IPS-15b (cell line): ENCODE results near the gene CAMK2N1.
"Not testable (repeated sequence)": the region's sequence is repeated elsewhere in the genome, so short reads cannot be mapped to it uniquely, and the experiment has no call there.

ENCODE experiments used
- H3K27me3 ChIP-seq: one replicate; pipeline ENCODE4 v1.6.1; 2013; ENCODE audit warnings: low read length; ENCODE audit not compliant: control insufficient read depth, insufficient read depth
- H3K36me3 ChIP-seq: one replicate; pipeline ENCODE4 v1.6.1; 2013; ENCODE audit warnings: low read length; ENCODE audit not compliant: control insufficient read depth, insufficient read depth
- H3K4me1 ChIP-seq: one replicate; pipeline ENCODE4 v1.6.1; 2013; ENCODE audit warnings: mild to moderate bottlenecking, low read length; ENCODE audit not compliant: control insufficient read depth, insufficient read depth
- H3K4me3 ChIP-seq: one replicate; pipeline ENCODE4 v1.5.1; 2013; ENCODE audit warnings: low read depth, low read length
- H3K9ac ChIP-seq: one replicate; pipeline ENCODE4 v1.6.1; 2013; ENCODE audit warnings: low read depth, mild to moderate bottlenecking, low read length
- H3K9me3 ChIP-seq: one replicate; pipeline ENCODE4 v1.6.1; 2013; ENCODE audit warnings: mild to moderate bottlenecking, low read length; ENCODE audit not compliant: control insufficient read depth, insufficient read depth

Gene CAMK2N1

DNA sequence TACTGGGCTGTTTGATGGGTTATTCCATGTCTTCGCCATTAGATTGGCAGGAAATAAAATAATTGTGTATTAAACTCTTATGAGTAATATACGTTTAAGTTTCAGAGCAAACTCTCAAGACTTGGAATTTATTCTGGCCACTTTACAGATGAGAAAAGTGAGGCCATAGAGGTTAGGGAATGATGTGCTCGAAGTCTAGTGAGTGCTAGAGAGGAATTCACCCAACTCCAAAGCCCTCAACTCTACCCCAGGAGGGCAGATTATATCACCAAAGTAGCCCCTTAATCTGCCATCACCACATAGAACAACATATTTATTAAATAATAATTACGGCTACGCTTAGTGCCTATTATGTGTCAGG lies 22.4 kb upstream of the CAMK2N1 start:
- Histone ChIP-seq H3K4me3 (peak overlapping the region; percentile 83), H3K27me3 (peaks cover 2% of the 10 kb centered on the region), H3K4me1 (no peaks in the 10 kb centered on the region), H3K9ac (no peak overlapping the region), H3K9me3 (no peaks in the 10 kb centered on the region), H3K36me3 (no peaks in the 10 kb centered on the region)

DNA sequence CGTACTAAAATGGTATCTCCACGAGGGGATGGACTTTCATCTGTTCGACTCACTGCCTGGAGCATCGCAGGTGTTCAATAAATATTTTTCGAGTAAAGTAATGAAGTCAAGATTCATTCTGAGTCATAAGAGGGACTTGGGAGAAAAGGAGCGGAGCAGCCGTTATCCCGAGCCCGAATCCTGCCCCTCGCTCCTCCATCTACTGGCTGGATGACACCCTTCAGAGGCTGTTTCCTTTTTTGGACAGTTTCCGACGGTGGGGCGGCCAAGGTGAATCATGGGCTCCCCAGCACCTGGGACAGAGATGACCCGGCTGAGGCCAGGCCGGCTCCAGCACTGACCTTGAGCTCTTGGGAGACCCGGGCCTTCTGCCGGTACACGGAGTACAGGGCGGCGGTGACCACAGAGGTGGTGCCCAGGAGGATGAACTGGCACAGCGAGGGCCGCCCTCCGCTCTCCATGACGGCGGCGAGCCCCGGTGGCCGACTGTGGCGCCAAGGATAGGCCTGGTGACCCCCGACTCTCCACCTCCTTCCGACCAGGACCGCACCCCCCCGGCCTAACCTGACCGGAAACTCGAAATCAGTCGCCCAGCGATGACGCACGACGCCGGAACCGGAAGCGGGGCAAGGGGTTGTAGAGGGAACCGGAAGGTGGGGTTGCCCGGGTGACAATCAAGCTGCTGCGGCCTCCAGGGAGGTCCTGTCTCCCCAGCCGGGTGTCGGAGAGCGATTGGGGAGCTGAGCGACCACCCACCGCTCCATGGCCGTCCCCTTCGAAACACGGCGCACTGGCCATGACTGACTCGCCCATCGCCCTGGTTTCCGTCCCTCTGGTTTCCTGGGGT lies 21.8 kb upstream of the CAMK2N1 start, which contains the start of gene MUL1:
Gene MUL1, minus strand, starts transcription at position 588 of the 847 bp plus-strand sequence. Its CDS starts 127 bp downstream, at position 461.
- Histone ChIP-seq H3K27me3 (no peaks in the 10 kb centered on the region), H3K9ac (peak within 1 kb of the TSS; percentile 57), H3K36me3 (no peaks in the 10 kb centered on the region), H3K4me3 (peak within 1 kb of the TSS; percentile 83), H3K9me3 (no peaks in the 10 kb centered on the region), H3K4me1 (no peaks in the 10 kb centered on the region)

DNA sequence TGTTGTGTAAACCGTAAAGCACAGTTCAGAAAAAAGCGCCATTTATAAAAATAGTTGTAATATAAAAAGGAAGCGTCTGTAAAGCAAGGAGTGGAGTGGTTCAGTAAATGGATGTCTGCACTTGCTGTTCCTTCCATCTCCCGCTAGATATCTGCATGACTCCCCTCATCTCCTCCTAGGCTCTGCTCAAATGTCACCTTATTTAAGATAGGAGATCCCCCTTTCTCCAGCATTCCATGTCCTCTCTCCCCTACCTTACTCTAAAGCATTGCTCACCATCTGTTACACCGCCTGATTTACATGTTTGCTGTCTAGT lies 21.2 kb upstream of the CAMK2N1 start:
- Histone ChIP-seq H3K27me3 (no peaks in the 10 kb centered on the region), H3K9me3 (no peaks in the 10 kb centered on the region), H3K36me3 (peaks cover 1% of the 10 kb centered on the region), H3K4me1 (no peaks in the 10 kb centered on the region), H3K4me3 (peak overlapping the region; percentile 83), H3K9ac (no peak overlapping the region)

DNA sequence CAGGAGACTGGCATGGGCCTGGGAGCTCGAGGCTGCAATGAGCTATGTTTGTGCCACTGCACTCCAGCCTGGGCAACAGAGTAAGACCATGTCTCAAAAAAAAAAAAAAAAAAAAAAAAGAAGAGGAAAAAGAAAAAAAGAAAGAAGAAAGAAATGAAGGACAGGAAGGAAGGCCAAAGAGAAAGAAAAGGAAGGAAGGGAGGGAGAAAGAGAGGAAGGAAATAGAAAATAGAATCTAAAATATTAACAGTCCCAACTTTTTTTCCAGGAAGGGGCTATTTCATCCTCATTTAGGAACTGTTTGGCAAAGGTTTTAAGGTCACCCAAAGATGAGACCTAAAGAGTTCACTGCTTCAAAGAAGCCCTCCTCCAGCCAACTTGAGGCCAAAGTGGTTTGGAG lies 19.5 kb upstream of the CAMK2N1 start:
- Histone ChIP-seq H3K4me3 (no peak overlapping the region), H3K36me3 (peaks cover 13% of the 10 kb centered on the region), H3K4me1 (no peaks in the 10 kb centered on the region), H3K9me3 (no peaks in the 10 kb centered on the region), H3K27me3 (no peaks in the 10 kb centered on the region), H3K9ac (no peak overlapping the region)

DNA sequence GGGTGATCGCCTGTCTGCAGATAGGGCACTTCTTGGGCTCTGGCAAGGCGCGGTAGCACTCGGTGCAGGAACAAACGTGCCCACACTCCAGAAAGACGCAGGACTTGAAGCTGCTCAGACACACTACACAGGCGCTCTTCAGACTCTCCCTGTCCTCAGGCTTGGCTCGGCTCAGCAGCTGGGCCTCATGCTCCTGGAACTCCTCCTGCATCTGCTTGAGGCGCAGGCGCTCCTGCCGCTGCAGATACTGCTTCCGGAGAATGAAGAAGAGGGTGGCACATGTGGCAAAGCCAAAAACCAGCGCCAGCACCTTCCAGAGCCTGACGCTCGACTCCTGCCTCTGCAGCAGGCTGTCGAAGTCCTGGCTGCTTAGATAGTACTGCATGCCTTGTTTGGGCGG lies 14.7 kb upstream of the CAMK2N1 start:
- no peaks in the 10 kb centered on the region for H3K27me3 ChIP-seq
- no peaks in the 10 kb centered on the region for H3K9me3 ChIP-seq
- H3K4me1 ChIP-seq: no peaks in the 10 kb centered on the region
- no peak overlapping the region for H3K9ac ChIP-seq
- H3K4me3 ChIP-seq: no peak overlapping the region
- peaks cover 19% of the 10 kb centered on the region for H3K36me3 ChIP-seq

DNA sequence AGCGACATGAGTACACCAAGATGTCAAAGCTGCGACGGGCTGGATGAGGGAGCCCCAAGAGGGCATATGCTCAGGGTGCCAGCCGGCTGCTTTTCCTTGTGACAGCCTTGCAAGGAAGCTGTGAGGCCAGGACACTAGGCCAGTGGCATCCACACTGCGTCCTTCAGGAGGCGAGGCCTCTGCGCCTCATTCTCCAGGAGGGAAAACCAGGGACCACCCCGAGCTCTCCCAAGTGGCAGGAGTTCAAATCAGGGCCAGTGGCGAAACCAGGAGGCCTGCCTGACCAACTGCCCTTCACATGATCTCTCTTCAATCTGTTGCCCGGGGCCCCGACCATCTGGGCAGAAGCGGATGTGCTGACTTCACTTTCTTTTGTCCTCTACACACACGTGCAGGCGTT lies 13.7 kb upstream of the CAMK2N1 start:
- Histone ChIP-seq H3K27me3 (no peaks in the 10 kb centered on the region), H3K9ac (no peak overlapping the region), H3K4me3 (no peak overlapping the region), H3K9me3 (no peaks in the 10 kb centered on the region), H3K36me3 (peaks cover 19% of the 10 kb centered on the region), H3K4me1 (no peaks in the 10 kb centered on the region)

DNA sequence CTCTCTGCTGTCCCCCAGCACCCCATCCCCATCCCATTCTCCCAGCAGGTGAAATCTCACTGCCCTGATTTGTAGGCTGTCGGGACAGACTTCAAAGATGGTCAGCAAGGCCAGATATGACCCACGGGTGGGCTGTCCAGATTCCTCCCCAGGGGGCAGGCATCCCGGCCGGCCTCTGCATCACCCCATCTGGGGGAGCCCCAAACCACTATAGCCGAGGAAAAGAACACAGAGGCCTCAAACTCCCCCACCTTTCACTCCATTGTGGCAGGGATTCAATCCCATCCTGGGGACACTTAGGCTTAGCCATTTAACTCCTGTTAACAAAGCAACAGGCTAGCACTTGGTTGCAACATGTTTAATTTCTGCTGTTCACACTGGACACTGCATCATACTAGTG lies 13.1 kb upstream of the CAMK2N1 start:
- Histone ChIP-seq H3K4me1 (no peaks in the 10 kb centered on the region), H3K9me3 (no peaks in the 10 kb centered on the region), H3K9ac (no peak overlapping the region), H3K36me3 (peaks cover 19% of the 10 kb centered on the region), H3K4me3 (no peak overlapping the region), H3K27me3 (no peaks in the 10 kb centered on the region)

DNA sequence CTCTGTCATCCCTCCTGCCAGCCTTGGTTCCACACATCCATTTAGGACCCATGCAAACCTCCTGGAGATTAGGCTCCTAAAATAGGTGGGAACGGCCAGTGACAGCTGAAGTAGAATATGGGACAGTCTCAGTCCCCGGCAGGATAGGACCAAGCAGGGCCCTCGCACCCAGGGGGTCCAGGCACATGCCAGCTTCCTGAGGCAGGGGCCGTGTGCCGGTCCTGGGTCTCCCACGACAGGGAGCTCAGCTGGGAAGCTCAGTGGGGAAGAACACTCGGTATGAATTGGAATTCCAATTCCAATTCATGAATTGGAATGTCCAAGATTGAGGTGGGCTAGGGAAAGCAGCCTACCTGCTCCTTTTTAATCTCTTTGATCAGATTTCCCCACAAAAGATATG lies 12.1 kb upstream of the CAMK2N1 start:
- no peak overlapping the region for H3K9ac ChIP-seq
- H3K9me3 ChIP-seq: no peaks in the 10 kb centered on the region
- H3K36me3 ChIP-seq: peaks cover 19% of the 10 kb centered on the region
- H3K27me3 ChIP-seq: no peaks in the 10 kb centered on the region
- no peaks in the 10 kb centered on the region for H3K4me1 ChIP-seq
- H3K4me3 ChIP-seq: no peak overlapping the region

DNA sequence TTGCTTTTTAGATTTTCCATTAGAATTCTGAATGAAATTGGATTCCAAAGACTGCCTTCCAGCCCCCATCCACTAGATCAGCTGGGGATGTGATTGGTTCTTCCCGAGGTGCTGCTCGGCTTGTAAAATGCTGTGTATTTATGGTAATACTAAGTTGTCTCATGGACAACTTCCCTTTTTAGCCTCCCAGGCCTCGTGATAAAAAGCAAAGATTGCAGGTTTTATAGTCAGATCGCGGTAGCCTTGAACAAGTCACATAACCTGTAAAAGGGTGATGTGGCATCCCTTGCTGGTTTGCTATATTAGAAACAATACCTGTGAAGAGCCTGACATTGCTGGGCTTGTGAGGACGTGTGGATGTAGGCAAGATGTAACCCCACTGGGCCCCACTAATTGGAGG lies 11.5 kb upstream of the CAMK2N1 start:
- H3K4me3 ChIP-seq: no peak overlapping the region
- H3K9me3 ChIP-seq: no peaks in the 10 kb centered on the region
- H3K27me3 ChIP-seq: peaks cover 4% of the 10 kb centered on the region
- H3K36me3 ChIP-seq: peaks cover 19% of the 10 kb centered on the region
- H3K4me1 ChIP-seq: no peaks in the 10 kb centered on the region
- no peak overlapping the region for H3K9ac ChIP-seq

DNA sequence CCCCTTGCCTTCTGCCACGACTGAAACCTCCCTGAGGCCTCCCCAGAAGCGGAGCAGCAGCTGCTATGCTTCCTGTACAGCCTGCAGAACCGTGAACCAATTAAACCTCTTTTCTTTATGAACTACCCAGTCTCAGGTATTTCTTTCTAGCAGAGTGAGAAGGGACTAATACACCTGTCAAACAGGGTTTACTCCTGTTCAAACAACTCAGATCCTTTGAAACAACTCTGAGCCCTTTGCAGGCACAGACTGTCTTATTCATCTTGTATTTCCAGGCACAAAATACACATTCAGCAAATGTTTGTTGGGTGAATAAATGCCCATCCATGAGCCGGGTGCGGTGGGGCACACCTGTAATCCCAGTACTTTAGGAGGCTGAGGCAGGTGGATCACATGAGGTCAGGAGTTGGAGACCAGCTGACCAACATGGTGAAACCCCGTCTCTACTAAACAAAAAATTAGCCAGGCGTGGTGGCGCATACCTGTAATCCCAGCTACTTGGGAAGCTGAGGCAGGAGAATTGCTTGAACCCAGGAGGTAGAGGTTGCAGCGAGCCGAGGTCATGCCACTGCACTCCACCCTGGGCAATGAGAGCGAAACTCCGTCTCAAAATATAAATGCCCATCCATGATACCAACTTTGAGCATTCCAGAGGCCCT lies 10.8 kb upstream of the CAMK2N1 start:
- H3K4me1 ChIP-seq, H3K4me3 ChIP-seq, H3K9ac ChIP-seq, H3K9me3 ChIP-seq, H3K27me3 ChIP-seq: not testable (repeated sequence)
- H3K36me3 ChIP-seq: peaks cover 16% of the 10 kb centered on the region

DNA sequence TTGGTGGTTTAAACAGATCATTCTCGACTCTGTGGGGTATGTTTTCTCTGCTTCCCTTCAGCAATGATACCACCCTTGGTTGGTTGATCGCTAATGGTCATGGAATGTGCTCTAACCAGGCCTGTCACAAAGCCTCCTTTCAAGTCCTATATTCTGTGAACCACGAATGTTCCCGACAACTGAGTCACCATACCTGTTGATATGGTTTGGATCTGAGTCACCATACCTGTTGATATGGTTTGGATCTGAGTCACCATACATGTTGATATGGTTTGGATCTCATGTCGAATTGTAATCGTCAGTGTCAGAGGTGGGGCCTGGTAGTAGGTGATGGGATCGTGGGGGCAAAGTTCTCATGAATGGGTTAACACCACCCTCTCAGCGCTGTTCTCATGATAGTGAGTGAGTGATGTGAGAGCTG lies 10.2 kb upstream of the CAMK2N1 start:
- Histone ChIP-seq H3K4me3 (no peak overlapping the region), H3K36me3 (peaks cover 14% of the 10 kb centered on the region), H3K4me1 (no peaks in the 10 kb centered on the region), H3K27me3 (peaks cover 8% of the 10 kb centered on the region), H3K9ac (no peak overlapping the region), H3K9me3 (no peaks in the 10 kb centered on the region)

DNA sequence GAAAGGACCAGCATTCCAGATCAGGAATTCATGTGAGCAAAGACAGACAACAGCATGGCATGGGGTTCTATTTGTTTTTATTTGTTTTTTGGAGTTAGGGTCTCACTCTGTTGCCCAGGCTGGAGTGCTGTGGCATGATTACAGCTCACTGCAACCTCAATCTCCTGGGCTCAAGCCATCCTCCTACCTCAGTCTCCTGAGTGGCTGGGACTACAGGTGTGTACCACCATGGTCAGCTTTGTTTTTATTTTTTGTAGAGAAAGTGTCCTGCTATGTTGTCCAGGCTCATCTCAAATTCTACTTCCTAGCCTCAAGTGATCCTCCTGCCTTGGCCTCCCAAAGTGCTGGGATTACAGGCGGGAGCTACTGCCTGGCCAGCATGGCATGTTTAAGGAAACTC lies 9.7 kb upstream of the CAMK2N1 start:
- H3K9me3 ChIP-seq: no peaks in the 10 kb centered on the region
- no peak overlapping the region for H3K4me3 ChIP-seq
- no peaks in the 10 kb centered on the region for H3K4me1 ChIP-seq
- no peak overlapping the region for H3K9ac ChIP-seq
- peaks cover 8% of the 10 kb centered on the region for H3K36me3 ChIP-seq
- H3K27me3 ChIP-seq: peaks cover 11% of the 10 kb centered on the region
